ENCODE measurements around the gene DRICH1. TPM values are rescaled to one million over a fixed set of nuclear protein-coding genes. Genes with fewer than 3 reads are reported as not detected.
"Not testable (repeated sequence)": the region's sequence is repeated elsewhere in the genome, so short reads cannot be mapped to it uniquely, and the experiment has no call there.

The DRICH1 gene
- total RNA-seq, 4 donors from 2014 or later = 0.76 TPM; not detected in 3

GRCh38 chr22:23670378-23671295 is 38.5 kb upstream of the DRICH1 start:
- WGBS, 2 donors = 42 to 78% methylated on average over 1 to 2 of the region's 16 CpGs
- no peak for DNase-seq
- no peak overlapping the region for H3K27ac ChIP-seq
- peaks cover 0 to 27% (median 0%) of the 10 kb centered on the region in 3 donors for H3K36me3 ChIP-seq
- H3K4me1 ChIP-seq = no peaks in the 10 kb centered on the region
- no peak overlapping the region for H3K4me3 ChIP-seq
- no peak for TF ChIP-seq CTCF (IDR thresholded peaks at IDR 0.05)
- TF ChIP-seq POLR2A (IDR thresholded peaks at IDR 0.05) = no peak
- no peaks in the 10 kb centered on the region for H3K27me3 ChIP-seq
- H3K9me3 ChIP-seq = no peaks in the 10 kb centered on the region
- intact Hi-C loops (cut with DNase I) = no loop called here

GRCh38 chr22:23660381-23660780 is 28.3 kb upstream of the DRICH1 start:
- H3K4me1 ChIP-seq; intact Hi-C loops (cut with DNase I); H3K27ac ChIP-seq; H3K9me3 ChIP-seq; DNase-seq; H3K27me3 ChIP-seq; H3K4me3 ChIP-seq: not testable (repeated sequence)
- peaks cover 0 to 68% (median 0%) of the 10 kb centered on the region in 3 donors for H3K36me3 ChIP-seq
- 92 to 94% methylated on average over 4 of the region's 4 CpGs for WGBS, 2 donors

GRCh38 chr22:23657727-23658126 is 25.6 kb upstream of the DRICH1 start:
- H3K27me3 ChIP-seq = no peaks in the 10 kb centered on the region
- H3K9me3 ChIP-seq = no peaks in the 10 kb centered on the region
- TF ChIP-seq POLR2A (IDR thresholded peaks at IDR 0.05) (no peak), CTCF (IDR thresholded peaks at IDR 0.05) (no peak)
- H3K4me1 ChIP-seq = no peaks in the 10 kb centered on the region
- no peak for DNase-seq
- H3K27ac ChIP-seq = no peak overlapping the region
- H3K4me3 ChIP-seq = no peak overlapping the region
- 77 to 81% methylated on average over 5 of the region's 5 CpGs for WGBS, 2 donors
- intact Hi-C loops (cut with DNase I) = no loop called here
- peaks cover 0 to 71% (median 0%) of the 10 kb centered on the region in 3 donors for H3K36me3 ChIP-seq

- no peak overlapping the region for H3K4me3 ChIP-seq
These were observed 23.9 kb upstream of the DRICH1 start for GRCh38 chr22:23655891-23656475.

GRCh38 chr22:23652711-23653110 is 20.6 kb upstream of the DRICH1 start:
- H3K27ac ChIP-seq = no peak overlapping the region
- intact Hi-C loops (cut with DNase I) = no loop called here
- H3K36me3 ChIP-seq = peaks cover 0 to 40% (median 0%) of the 10 kb centered on the region in 3 donors
- no peak for TF ChIP-seq CTCF (IDR thresholded peaks at IDR 0.05)
- no peak for TF ChIP-seq POLR2A (IDR thresholded peaks at IDR 0.05)
- H3K27me3 ChIP-seq = no peaks in the 10 kb centered on the region
- H3K4me1 ChIP-seq = no peaks in the 10 kb centered on the region
- no peak for DNase-seq
- no peaks in the 10 kb centered on the region for H3K9me3 ChIP-seq
- no peak overlapping the region for H3K4me3 ChIP-seq
- 67 to 92% methylated on average over 1 to 5 of the region's 8 CpGs for WGBS, 2 donors

More at GRCh38 chr22:23655891-23656475, 23.9 kb upstream of the DRICH1 start:
- DNase-seq = no peak
- H3K27ac ChIP-seq = no peak overlapping the region
- no peaks in the 10 kb centered on the region for H3K27me3 ChIP-seq
- H3K36me3 ChIP-seq = peaks cover 0 to 71% (median 0%) of the 10 kb centered on the region in 3 donors
- H3K4me1 ChIP-seq = no peaks in the 10 kb centered on the region
- TF ChIP-seq POLR2A (IDR thresholded peaks at IDR 0.05) (no peak), CTCF (IDR thresholded peaks at IDR 0.05) (no peak)
- no peaks in the 10 kb centered on the region for H3K9me3 ChIP-seq
- intact Hi-C loops (cut with DNase I) = no loop called here
- WGBS, 2 donors = 81 to 83% methylated on average over 1 to 5 of the region's 6 CpGs
